ENCODE data around the gene TBCK. TPM values are rescaled to one million over a fixed set of nuclear protein-coding genes. Genes with fewer than 3 reads are reported as not detected.

Gene TBCK
- total and polyA plus RNA-seq, 2 experiments from 2014 or later, result 13.9 to 28.9 TPM

DNA sequence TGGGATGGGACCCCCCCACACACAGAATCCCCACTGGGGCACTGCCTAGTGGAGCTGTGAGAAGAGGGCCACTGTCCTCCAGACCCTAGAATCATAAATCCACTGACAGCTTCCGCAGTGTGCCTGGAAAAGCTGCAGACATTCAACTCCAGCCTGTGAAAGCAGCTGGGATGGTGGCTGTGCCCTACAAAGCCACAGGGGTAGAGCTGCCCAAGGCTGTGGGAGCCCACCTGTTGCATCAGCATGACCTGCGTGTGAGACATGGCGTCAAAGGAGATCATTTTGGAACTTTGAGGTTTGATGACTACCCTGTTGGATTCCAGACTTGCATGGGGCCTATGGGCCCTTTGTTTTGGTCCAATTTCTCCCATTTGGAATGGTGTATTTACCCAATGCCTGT lies 22.7 kb upstream of the TBCK start:
- H3K4me1 ChIP-seq (ENCODE audit: insufficient read depth), result no peaks in the 10 kb centered on the region
- peaks cover 19% of the 10 kb centered on the region for H3K36me3 ChIP-seq (ENCODE audit: insufficient read depth)
- ATAC-seq (no peak), DNase-seq (ENCODE audit: low spot score) (no peak)
- Mint-ChIP-seq H3K36me3 (ENCODE audit: low read depth) (peaks cover 47% of the 10 kb centered on the region), H3K9me3 (peaks cover 7% of the 10 kb centered on the region; the same call in 2 of the 3 replicates), H3K4me3 (no peak overlapping the region), H3K27me3 (ENCODE audit: insufficient read depth, low read depth, poor library complexity) (no peaks in the 10 kb centered on the region), H3K27ac (no peak overlapping the region), H3K4me1 (no peaks in the 10 kb centered on the region)
- TF ChIP-seq NANOG (IDR thresholded peaks at IDR 0.05; ENCODE audit: borderline replicate concordance) (no peak), ZNF331 (CRISPR knock-in tag; IDR thresholded peaks at IDR 0.05; ENCODE audit: low read depth) (no peak), CREB1 (CRISPR knock-in tag; IDR thresholded peaks at IDR 0.05; ENCODE audit: low read depth) (no peak), JUNB (IDR thresholded peaks at IDR 0.05; ENCODE audit: unreplicated experiment) (no peak), EZH2 (IDR thresholded peaks at IDR 0.05; ENCODE audit: low read depth, unreplicated experiment) (no peak), POLR2AphosphoS5 (IDR thresholded peaks at IDR 0.05; ENCODE audit: low read depth) (no peak), STAT1 (IDR thresholded peaks at IDR 0.05; ENCODE audit: unreplicated experiment) (no peak), ZNF114 (CRISPR knock-in tag; IDR thresholded peaks at IDR 0.05) (no peak), EZH2phosphoT487 (IDR thresholded peaks at IDR 0.05; ENCODE audit: unreplicated experiment) (no peak)
- TF ChIP-seq, protein P1, sequence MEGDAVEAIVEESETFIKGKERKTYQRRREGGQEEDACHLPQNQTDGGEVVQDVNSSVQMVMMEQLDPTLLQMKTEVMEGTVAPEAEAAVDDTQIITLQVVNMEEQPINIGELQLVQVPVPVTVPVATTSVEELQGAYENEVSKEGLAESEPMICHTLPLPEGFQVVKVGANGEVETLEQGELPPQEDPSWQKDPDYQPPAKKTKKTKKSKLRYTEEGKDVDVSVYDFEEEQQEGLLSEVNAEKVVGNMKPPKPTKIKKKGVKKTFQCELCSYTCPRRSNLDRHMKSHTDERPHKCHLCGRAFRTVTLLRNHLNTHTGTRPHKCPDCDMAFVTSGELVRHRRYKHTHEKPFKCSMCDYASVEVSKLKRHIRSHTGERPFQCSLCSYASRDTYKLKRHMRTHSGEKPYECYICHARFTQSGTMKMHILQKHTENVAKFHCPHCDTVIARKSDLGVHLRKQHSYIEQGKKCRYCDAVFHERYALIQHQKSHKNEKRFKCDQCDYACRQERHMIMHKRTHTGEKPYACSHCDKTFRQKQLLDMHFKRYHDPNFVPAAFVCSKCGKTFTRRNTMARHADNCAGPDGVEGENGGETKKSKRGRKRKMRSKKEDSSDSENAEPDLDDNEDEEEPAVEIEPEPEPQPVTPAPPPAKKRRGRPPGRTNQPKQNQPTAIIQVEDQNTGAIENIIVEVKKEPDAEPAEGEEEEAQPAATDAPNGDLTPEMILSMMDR (conservative IDR thresholded peaks at IDR 0.05; ENCODE audit: low read depth in 2 of 2), result no peak
- TF ChIP-seq, protein P2, sequence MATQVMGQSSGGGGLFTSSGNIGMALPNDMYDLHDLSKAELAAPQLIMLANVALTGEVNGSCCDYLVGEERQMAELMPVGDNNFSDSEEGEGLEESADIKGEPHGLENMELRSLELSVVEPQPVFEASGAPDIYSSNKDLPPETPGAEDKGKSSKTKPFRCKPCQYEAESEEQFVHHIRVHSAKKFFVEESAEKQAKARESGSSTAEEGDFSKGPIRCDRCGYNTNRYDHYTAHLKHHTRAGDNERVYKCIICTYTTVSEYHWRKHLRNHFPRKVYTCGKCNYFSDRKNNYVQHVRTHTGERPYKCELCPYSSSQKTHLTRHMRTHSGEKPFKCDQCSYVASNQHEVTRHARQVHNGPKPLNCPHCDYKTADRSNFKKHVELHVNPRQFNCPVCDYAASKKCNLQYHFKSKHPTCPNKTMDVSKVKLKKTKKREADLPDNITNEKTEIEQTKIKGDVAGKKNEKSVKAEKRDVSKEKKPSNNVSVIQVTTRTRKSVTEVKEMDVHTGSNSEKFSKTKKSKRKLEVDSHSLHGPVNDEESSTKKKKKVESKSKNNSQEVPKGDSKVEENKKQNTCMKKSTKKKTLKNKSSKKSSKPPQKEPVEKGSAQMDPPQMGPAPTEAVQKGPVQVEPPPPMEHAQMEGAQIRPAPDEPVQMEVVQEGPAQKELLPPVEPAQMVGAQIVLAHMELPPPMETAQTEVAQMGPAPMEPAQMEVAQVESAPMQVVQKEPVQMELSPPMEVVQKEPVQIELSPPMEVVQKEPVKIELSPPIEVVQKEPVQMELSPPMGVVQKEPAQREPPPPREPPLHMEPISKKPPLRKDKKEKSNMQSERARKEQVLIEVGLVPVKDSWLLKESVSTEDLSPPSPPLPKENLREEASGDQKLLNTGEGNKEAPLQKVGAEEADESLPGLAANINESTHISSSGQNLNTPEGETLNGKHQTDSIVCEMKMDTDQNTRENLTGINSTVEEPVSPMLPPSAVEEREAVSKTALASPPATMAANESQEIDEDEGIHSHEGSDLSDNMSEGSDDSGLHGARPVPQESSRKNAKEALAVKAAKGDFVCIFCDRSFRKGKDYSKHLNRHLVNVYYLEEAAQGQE (IDR thresholded peaks at IDR 0.05; ENCODE audit: unreplicated experiment), result no peak
- TF ChIP-seq, protein P3, sequence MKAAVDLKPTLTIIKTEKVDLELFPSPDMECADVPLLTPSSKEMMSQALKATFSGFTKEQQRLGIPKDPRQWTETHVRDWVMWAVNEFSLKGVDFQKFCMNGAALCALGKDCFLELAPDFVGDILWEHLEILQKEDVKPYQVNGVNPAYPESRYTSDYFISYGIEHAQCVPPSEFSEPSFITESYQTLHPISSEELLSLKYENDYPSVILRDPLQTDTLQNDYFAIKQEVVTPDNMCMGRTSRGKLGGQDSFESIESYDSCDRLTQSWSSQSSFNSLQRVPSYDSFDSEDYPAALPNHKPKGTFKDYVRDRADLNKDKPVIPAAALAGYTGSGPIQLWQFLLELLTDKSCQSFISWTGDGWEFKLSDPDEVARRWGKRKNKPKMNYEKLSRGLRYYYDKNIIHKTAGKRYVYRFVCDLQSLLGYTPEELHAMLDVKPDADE (IDR thresholded peaks at IDR 0.05), result no peak
- TF ChIP-seq, protein P4, sequence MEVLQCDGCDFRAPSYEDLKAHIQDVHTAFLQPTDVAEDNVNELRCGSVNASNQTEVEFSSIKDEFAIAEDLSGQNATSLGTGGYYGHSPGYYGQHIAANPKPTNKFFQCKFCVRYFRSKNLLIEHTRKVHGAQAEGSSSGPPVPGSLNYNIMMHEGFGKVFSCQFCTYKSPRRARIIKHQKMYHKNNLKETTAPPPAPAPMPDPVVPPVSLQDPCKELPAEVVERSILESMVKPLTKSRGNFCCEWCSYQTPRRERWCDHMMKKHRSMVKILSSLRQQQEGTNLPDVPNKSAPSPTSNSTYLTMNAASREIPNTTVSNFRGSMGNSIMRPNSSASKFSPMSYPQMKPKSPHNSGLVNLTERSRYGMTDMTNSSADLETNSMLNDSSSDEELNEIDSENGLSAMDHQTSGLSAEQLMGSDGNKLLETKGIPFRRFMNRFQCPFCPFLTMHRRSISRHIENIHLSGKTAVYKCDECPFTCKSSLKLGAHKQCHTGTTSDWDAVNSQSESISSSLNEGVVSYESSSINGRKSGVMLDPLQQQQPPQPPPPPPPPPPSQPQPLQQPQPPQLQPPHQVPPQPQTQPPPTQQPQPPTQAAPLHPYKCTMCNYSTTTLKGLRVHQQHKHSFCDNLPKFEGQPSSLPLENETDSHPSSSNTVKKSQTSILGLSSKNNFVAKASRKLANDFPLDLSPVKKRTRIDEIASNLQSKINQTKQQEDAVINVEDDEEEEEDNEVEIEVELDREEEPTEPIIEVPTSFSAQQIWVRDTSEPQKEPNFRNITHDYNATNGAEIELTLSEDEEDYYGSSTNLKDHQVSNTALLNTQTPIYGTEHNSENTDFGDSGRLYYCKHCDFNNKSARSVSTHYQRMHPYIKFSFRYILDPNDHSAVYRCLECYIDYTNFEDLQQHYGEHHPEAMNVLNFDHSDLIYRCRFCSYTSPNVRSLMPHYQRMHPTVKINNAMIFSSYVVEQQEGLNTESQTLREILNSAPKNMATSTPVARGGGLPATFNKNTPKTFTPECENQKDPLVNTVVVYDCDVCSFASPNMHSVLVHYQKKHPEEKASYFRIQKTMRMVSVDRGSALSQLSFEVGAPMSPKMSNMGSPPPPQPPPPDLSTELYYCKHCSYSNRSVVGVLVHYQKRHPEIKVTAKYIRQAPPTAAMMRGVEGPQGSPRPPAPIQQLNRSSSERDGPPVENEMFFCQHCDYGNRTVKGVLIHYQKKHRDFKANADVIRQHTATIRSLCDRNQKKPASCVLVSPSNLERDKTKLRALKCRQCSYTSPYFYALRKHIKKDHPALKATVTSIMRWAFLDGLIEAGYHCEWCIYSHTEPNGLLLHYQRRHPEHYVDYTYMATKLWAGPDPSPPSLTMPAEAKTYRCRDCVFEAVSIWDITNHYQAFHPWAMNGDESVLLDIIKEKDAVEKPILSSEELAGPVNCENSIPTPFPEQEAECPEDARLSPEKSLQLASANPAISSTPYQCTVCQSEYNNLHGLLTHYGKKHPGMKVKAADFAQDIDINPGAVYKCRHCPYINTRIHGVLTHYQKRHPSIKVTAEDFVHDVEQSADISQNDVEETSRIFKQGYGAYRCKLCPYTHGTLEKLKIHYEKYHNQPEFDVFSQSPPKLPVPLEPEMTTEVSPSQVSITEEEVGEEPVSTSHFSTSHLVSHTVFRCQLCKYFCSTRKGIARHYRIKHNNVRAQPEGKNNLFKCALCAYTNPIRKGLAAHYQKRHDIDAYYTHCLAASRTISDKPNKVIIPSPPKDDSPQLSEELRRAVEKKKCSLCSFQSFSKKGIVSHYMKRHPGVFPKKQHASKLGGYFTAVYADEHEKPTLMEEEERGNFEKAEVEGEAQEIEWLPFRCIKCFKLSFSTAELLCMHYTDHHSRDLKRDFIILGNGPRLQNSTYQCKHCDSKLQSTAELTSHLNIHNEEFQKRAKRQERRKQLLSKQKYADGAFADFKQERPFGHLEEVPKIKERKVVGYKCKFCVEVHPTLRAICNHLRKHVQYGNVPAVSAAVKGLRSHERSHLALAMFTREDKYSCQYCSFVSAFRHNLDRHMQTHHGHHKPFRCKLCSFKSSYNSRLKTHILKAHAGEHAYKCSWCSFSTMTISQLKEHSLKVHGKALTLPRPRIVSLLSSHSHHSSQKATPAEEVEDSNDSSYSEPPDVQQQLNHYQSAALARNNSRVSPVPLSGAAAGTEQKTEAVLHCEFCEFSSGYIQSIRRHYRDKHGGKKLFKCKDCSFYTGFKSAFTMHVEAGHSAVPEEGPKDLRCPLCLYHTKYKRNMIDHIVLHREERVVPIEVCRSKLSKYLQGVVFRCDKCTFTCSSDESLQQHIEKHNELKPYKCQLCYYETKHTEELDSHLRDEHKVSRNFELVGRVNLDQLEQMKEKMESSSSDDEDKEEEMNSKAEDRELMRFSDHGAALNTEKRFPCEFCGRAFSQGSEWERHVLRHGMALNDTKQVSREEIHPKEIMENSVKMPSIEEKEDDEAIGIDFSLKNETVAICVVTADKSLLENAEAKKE (CRISPR knock-in tag; IDR thresholded peaks at IDR 0.05), result no peak
- no peak overlapping the region for H3K4me3 ChIP-seq
- H3K27me3 ChIP-seq (ENCODE audit: insufficient read depth), result no peaks in the 10 kb centered on the region
- H3F3A ChIP-seq (replicated peaks; ENCODE audit: low read depth), result no peaks in the 10 kb centered on the region
- no peak overlapping the region for H3K4me2 ChIP-seq
- H3K79me2 ChIP-seq (replicated peaks; ENCODE audit: insufficient read depth), result peaks cover 29% of the 10 kb centered on the region
- H3K27ac ChIP-seq (ENCODE audit: low read depth), result no peak overlapping the region
- no peaks in the 10 kb centered on the region for H3K9me2 ChIP-seq (ENCODE audit: insufficient read depth)
- H2AFZ ChIP-seq, result no peak overlapping the region
- H4K20me1 ChIP-seq (replicated peaks; ENCODE audit: insufficient read depth), result no peaks in the 10 kb centered on the region

All from GM23338 (cell line).